H9 (cell line): Measurements from ENCODE around the gene UBASH3A. TPM values are rescaled to one million over a fixed set of nuclear protein-coding genes. Genes with fewer than 3 reads are reported as not detected.

Experiments used
- DNase-seq: peaks from one replicate; pipeline ENCODE4 v3.0.0-alpha.2; 2017
- H2AFZ ChIP-seq: one replicate; pipeline ENCODE4 v1.6.1; 2013; ENCODE audit warnings: mild to moderate bottlenecking, low read length, control low read depth, moderate library complexity
- H2AK5ac ChIP-seq: 2 replicates; pipeline ENCODE4 v1.6.1; 2013; ENCODE audit warnings: low read length, control low read depth, mixed read lengths; ENCODE audit not compliant: insufficient read length
- H2BK120ac ChIP-seq: one replicate; pipeline ENCODE4 v1.6.1; 2013; ENCODE audit warnings: low read depth, mild to moderate bottlenecking, low read length, control low read depth, inconsistent platforms; ENCODE audit not compliant: poor library complexity, severe bottlenecking
- H2BK12ac ChIP-seq: 2 replicates; pipeline ENCODE4 v1.6.1; 2013; ENCODE audit warnings: low read length, control low read depth, mixed read lengths, low read depth; ENCODE audit not compliant: insufficient read length
- H2BK15ac ChIP-seq: 2 replicates; pipeline ENCODE4 v1.6.1; 2013; ENCODE audit warnings: low read depth, low read length, control low read depth
- H2BK20ac ChIP-seq: one replicate; pipeline ENCODE4 v1.6.1; 2013; ENCODE audit warnings: low read depth, mild to moderate bottlenecking, low read length, control low read depth, inconsistent platforms; ENCODE audit not compliant: poor library complexity, severe bottlenecking
- H2BK5ac ChIP-seq: 2 replicates; pipeline ENCODE4 v1.6.1; 2013; ENCODE audit warnings: low read length, control low read depth, mixed read lengths; ENCODE audit not compliant: insufficient read length
- H3K14ac ChIP-seq: 2 replicates; pipeline ENCODE4 v1.6.1; 2013; ENCODE audit warnings: low read length, control low read depth; ENCODE audit not compliant: insufficient read depth
- H3K18ac ChIP-seq: 2 replicates; pipeline ENCODE4 v1.6.1; 2013; ENCODE audit warnings: low read depth, mild to moderate bottlenecking, mixed read lengths, low read length, control low read depth; ENCODE audit not compliant: insufficient read length
- H3K23ac ChIP-seq: 2 replicates; pipeline ENCODE4 v1.6.1; 2013; ENCODE audit warnings: low read length, control low read depth, mixed read lengths, low read depth; ENCODE audit not compliant: insufficient read length
- H3K23me2 ChIP-seq: 2 replicates; pipeline ENCODE4 v1.6.1; 2013; ENCODE audit warnings: low read depth, mild to moderate bottlenecking, mixed read lengths, low read length, control low read depth; ENCODE audit not compliant: insufficient read length, poor library complexity, severe bottlenecking
- H3K27ac ChIP-seq: 2 replicates; pipeline ENCODE4 v1.5.1; 2013; ENCODE audit warnings: low read length, control low read depth, mixed read lengths, low read depth; ENCODE audit not compliant: insufficient read length
- H3K27me3 ChIP-seq: 2 replicates; pipeline ENCODE4 v1.6.1; 2013; ENCODE audit warnings: low read length, control low read depth, inconsistent platforms; ENCODE audit not compliant: insufficient read depth
- H3K4ac ChIP-seq: 2 replicates; pipeline ENCODE4 v1.6.1; 2013; ENCODE audit warnings: low read depth, mild to moderate bottlenecking, control low read depth, inconsistent platforms, low read length, moderate library complexity
- H3K4me1 ChIP-seq: 2 replicates; pipeline ENCODE4 v1.6.1; 2013; ENCODE audit warnings: low read length, control low read depth, inconsistent platforms; ENCODE audit not compliant: insufficient read depth
- H3K4me2 ChIP-seq: 2 replicates; pipeline ENCODE4 v1.6.1; 2013; ENCODE audit warnings: low read length, control low read depth, mixed read lengths; ENCODE audit not compliant: insufficient read length, insufficient read depth
- H3K56ac ChIP-seq: 2 replicates; pipeline ENCODE4 v1.6.1; 2013; ENCODE audit warnings: low read depth, mild to moderate bottlenecking, mixed read lengths, low read length, control low read depth; ENCODE audit not compliant: insufficient read length
- H3K79me1 ChIP-seq: 2 replicates; pipeline ENCODE4 v1.6.1; 2013; ENCODE audit warnings: low read depth, mild to moderate bottlenecking, moderate library complexity, low read length, control low read depth, inconsistent platforms; ENCODE audit not compliant: insufficient read depth, poor library complexity, severe bottlenecking
- H3K79me2 ChIP-seq: 2 replicates; pipeline ENCODE4 v1.6.1; 2013; ENCODE audit warnings: low read length, control low read depth, inconsistent platforms; ENCODE audit not compliant: insufficient read depth
- H3K9ac ChIP-seq: 2 replicates; pipeline ENCODE4 v1.6.1; 2013; ENCODE audit warnings: low read length, control low read depth, mixed read lengths; ENCODE audit not compliant: insufficient read length; ENCODE audit errors: extremely low read depth
- H3K9me3 ChIP-seq: one replicate; pipeline ENCODE4 v1.6.1; 2013; ENCODE audit warnings: low read depth, low read length, inconsistent platforms; ENCODE audit not compliant: control insufficient read depth
- H3T11ph ChIP-seq: one replicate; pipeline ENCODE4 v1.6.1; 2013; ENCODE audit warnings: mild to moderate bottlenecking, low read length, control low read depth, inconsistent platforms
- H4K20me1 ChIP-seq: one replicate; pipeline ENCODE4 v1.6.1; 2013; ENCODE audit not compliant: control insufficient read depth, insufficient read length, insufficient read depth
- H4K5ac ChIP-seq: 2 replicates; pipeline ENCODE4 v1.6.1; 2013; ENCODE audit warnings: low read depth, mild to moderate bottlenecking, mixed read lengths, low read length, control low read depth; ENCODE audit not compliant: insufficient read length
- H4K8ac ChIP-seq: replicated peaks from 2 replicates; pipeline ENCODE4 v1.6.1; 2013; ENCODE audit warnings: low read length, control low read depth, mixed read lengths, low read depth; ENCODE audit not compliant: insufficient read length
- H4K91ac ChIP-seq: 2 replicates; pipeline ENCODE4 v1.6.1; 2013; ENCODE audit warnings: low read depth, mild to moderate bottlenecking, moderate library complexity, mixed read lengths, low read length, control low read depth; ENCODE audit not compliant: insufficient read length
- H3K27ac Mint-ChIP-seq, 3 experiments: 2 replicates in 2 of 3; 3 replicates in 1 of 3; pipeline ENCODE4 v1.8.0; 2020 to 2021; ENCODE audit warnings: mixed read lengths in 3 of 3, mild to moderate bottlenecking in 1 of 3, moderate library complexity in 1 of 3
- H3K27me3 Mint-ChIP-seq: 2 replicates; pipeline ENCODE4 v1.8.0; 2021; ENCODE audit warnings: low read depth, mild to moderate bottlenecking, moderate library complexity, mixed read lengths
- H3K36me3 Mint-ChIP-seq, 3 experiments: 2 replicates in 2 of 3; 3 replicates in 1 of 3; pipeline ENCODE4 v1.8.0; 2020 to 2021; ENCODE audit warnings: low read depth in 3 of 3, mixed read lengths in 3 of 3; ENCODE audit not compliant: insufficient read depth in 1 of 3
- H3K4me1 Mint-ChIP-seq, 2 experiments: 2 replicates each; pipeline ENCODE4 v1.8.0; 2020; ENCODE audit warnings: mixed read lengths in 2 of 2
- H3K4me3 Mint-ChIP-seq, 2 experiments: 2 replicates in 1 of 2; 3 replicates in 1 of 2; pipeline ENCODE4 v1.8.0; 2020 to 2021; ENCODE audit warnings: mild to moderate bottlenecking in 2 of 2, mixed read lengths in 2 of 2, moderate library complexity in 1 of 2
- H3K9me3 Mint-ChIP-seq, 2 experiments: 2 replicates in 1 of 2; 3 replicates in 1 of 2; pipeline ENCODE4 v1.8.0; 2020; ENCODE audit warnings: mild to moderate bottlenecking in 2 of 2, mixed read lengths in 2 of 2, moderate library complexity in 1 of 2
- CTCF ChIP-seq: fragments of 200-600 bp; sonication (generic); conservative IDR thresholded peaks from 3 replicates; pipeline ENCODE4 v1.8.0; 2021; ENCODE audit warnings: antibody characterized with exemption, mild to moderate bottlenecking
- WGBS: extraction: QIAGEN DNeasy Blood & Tissue Kit; methylation state at CpG from one replicate; pipeline ENCODE4 v1.1.7; 2013; ENCODE audit warnings: missing lambda C conversion rate, low lambda C conversion rate, mixed read lengths; ENCODE audit not compliant: insufficient read length; ENCODE audit errors: extremely low coverage; 5-methylcytosine and 5-hydroxymethylcytosine counted together
- total RNA-seq: library from RNA; stranded (reverse); gene quantifications from 2 replicates; pipeline ENCODE4 v1.2.1, GENCODE V29; 2021

The UBASH3A gene
- total RNA-seq, 1 experiment from 2014 or later, result not detected

- H3K79me2 ChIP-seq, result no peaks in the 10 kb centered on the region
- H4K8ac ChIP-seq, result no peak overlapping the region
- no peaks in the 10 kb centered on the region for H3K79me1 ChIP-seq
- Mint-ChIP-seq H3K4me3 (no peak overlapping the region), H3K4me1 (peaks cover 11 to 14% of the 10 kb centered on the region in 2 experiments), H3K27ac (0 out of 7 replicates have a peak overlapping the region, but pooled peaks of 1 of the 3 experiments have one; percentile 63), H3K9me3 (no peaks in the 10 kb centered on the region; a peak in 1 of 5 replicates), H3K36me3 (no peaks in the 10 kb centered on the region), H3K27me3 (peaks cover 4% of the 10 kb centered on the region)
- H3K4me1 ChIP-seq, result no peaks in the 10 kb centered on the region
- no peak overlapping the region for H2BK120ac ChIP-seq
- DNase-seq, result no peak
- no peak overlapping the region for H3K23ac ChIP-seq
- no peak for TF ChIP-seq CTCF
- no peaks in the 10 kb centered on the region for H3K23me2 ChIP-seq
- no peak overlapping the region for H3K27ac ChIP-seq
- no peak overlapping the region for H4K5ac ChIP-seq
- no CpG with 5 or more reads among the region's 5 CpGs for WGBS
- H3K9me3 ChIP-seq, result no peaks in the 10 kb centered on the region
- no peak overlapping the region for H3K14ac ChIP-seq
- H4K91ac ChIP-seq, result no peak overlapping the region
- H4K20me1 ChIP-seq, result no peaks in the 10 kb centered on the region
- H3K4me2 ChIP-seq, result no peak overlapping the region
- H2AFZ ChIP-seq, result no peak overlapping the region
- H2AK5ac ChIP-seq, result no peak overlapping the region
- H2BK5ac ChIP-seq, result no peak overlapping the region
- H3K18ac ChIP-seq, result no peak overlapping the region
- H2BK15ac ChIP-seq, result no peak overlapping the region
- no peaks in the 10 kb centered on the region for H3K27me3 ChIP-seq
- H3K56ac ChIP-seq, result no peak overlapping the region
- no peak overlapping the region for H3T11ph ChIP-seq
- no peak overlapping the region for H2BK20ac ChIP-seq
- no peak overlapping the region for H2BK12ac ChIP-seq
- no peak overlapping the region for H3K9ac ChIP-seq
- no peak overlapping the region for H3K4ac ChIP-seq
Observed at GRCh38 chr21:42412636-42412933, 8.9 kb downstream of the UBASH3A start.
